NT2/D1 (cell line): Measurements from ENCODE around the gene METTL24.

Experiments used
- SUZ12 ChIP-seq: IDR thresholded peaks from 2 replicates; pipeline ENCODE4 v1.6.1; 2011; ENCODE audit not compliant: insufficient read length, insufficient read depth; ENCODE audit errors: extremely low read depth
- YY1 ChIP-seq: IDR thresholded peaks from 2 replicates; pipeline ENCODE4 v1.6.1; 2011; ENCODE audit not compliant: insufficient read length, insufficient read depth
- ZNF274 ChIP-seq: IDR thresholded peaks from 2 replicates; pipeline ENCODE4 v1.6.1; 2011; ENCODE audit warnings: mild to moderate bottlenecking, low read depth, low read length

GRCh38 chr6:110310861-110311446 is 47.2 kb downstream of the METTL24 start:
- TF ChIP-seq ZNF274 (no peak), YY1 (no peak), SUZ12 (no peak)
